C1 segment of cervical spinal cord (tissue), 14 donors: ENCODE results near the gene NXPH3.
A peak's percentile ranks its signal among the peaks of the same experiment; 100 is the strongest.
"Not testable (repeated sequence)": the region's sequence is repeated elsewhere in the genome, so short reads cannot be mapped to it uniquely, and the experiment has no call there.

Experiments
- DNase-seq, 14 donors: peaks; one replicate each; lab custom pipeline; 2025; lab: John Stamatoyannopoulos, UW

The NXPH3 gene

DNA sequence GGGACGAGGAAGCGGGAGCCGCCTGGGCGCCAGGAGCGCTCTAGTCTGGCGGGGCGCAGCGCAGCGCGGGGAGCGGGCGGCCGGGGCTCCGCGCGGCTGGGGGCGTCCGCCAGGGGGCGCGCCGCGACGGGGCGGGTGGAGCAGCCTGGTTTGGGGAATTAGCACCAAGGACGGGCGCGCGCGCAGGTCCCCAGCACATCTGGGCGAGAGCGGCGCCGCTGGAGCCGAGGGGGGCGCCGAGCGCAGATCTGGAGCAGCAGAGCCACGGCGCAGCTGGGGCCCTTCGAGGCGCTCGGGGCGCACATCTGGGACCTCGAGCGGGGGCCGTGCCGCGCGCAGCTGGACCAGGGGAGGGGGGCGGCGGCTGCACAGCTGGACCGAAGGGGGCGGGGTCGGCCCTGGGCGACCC lies at the start of gene NXPH3:
TSS of gene NXPH3 (plus strand) at position 193 of the 409 bp plus-strand sequence. CDS start 349 bp downstream, outside the sequence.
- peak in 3 of 14 donors; percentile 20 to 33 (median 25) for DNase-seq

- no peak for DNase-seq
These were observed 47.6 kb upstream of the NXPH3 start for GRCh38 chr17:49527927-49528651.

DNA sequence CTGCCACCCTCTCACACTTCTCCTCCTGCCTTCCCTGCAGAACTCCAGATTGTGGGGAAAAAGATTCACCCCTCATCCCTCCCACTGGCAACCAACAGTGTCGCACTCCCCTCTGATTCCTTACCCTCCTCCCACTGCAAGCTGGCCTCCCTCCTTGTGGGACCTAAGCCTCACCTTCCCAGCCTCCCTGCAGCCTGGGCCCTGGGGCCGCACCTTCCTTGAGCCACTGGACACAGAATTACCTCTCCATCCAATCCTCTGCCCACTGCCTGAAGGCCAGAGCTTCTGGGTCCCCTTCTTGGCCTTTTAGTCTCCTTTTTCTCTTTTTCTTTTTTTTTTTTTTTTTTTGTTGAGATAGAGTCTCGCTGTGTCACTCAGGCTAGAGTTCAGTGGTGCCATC lies 46.7 kb upstream of the NXPH3 start:
- DNase-seq = no peak

- no peak for DNase-seq
These were observed 45.6 kb upstream of the NXPH3 start for GRCh38 chr17:49530118-49530517.

GRCh38 chr17:49543860-49544259 lies 31.8 kb upstream of the NXPH3 start:
- DNase-seq = no peak

GRCh38 chr17:49545007-49545660 lies 30.5 kb upstream of the NXPH3 start:
- DNase-seq = no peak

DNA sequence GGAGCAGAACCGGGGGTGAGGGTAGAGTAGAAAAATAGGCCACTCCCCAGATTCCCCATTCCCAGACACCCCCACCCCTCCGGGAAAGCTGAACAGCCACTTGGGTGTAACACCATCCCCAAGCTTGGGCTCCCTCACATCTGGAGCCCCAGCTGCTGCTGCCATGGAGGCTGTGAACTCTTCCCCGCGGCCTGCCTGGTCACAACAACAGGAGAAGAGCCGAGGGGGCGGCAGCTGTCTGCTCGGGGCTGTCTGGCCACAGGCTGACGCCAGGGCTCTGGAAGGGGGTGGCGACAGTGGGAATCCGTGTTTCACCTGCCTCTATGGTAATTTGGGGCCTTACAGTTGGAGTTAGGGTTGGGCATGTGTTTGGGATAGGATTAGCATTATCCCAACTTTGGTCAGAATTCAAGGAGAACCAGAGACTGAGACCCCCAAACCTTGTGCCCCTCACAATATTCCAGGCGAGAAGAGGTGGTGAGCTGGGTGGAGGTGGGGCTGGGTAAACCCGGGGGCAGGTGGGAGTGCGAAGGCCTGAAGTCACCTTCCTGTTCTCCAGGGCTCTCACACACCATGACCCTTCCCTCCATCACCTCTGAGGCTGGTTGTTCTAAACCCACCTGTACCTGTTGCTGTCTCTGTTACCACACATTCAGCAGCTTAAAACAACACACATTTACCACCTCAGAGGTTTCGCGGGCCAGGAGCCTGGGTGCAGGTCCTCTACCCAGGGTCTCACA lies 29.7 kb upstream of the NXPH3 start:
- DNase-seq = no peak

DNA sequence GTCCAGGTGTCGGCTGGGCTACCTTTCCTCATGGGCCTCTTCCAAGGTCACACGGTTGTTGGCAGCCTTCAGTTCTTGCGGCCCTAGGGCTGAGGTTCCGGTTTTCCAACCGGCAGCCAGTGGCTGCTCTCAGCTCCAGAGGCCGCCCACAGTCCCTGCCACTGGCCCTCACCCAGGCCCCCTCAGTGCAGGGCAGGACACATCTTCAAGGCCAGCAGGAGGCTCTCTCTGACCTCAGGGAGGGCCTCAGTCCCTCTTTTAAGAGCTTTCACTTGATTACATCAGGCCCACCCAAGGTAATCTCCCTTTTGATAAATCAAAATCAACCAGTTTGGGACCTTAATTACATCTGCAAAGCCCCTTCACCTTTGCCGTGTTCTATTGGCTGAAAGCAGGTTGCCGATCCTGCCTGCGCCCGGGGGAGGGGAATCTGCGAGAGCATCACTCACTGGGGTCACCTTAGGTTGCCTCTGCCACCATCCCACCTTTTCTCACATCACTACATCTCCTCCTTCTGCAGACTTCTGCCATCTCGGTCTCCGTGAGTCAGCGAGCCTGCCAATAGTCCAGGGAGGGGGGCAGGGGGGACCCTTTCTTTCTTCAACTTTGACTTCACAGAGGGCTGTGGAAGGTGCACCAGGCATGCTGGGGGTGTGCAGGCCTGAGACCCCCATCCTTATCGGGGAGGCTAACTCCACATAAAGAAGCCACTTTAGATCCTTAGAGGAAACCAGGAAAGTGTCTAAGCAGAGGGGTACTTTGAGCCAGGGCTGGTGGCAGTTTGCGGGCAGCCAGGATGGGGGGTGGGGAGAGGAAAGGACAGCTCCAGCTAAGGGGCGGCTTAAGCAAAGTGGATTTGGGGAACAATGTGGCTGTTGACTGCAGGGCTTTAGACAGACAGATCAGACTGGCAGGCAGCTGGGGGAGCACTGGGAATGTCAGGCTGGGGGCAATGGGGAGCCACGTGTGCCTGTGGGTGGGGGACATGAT lies 28.8 kb upstream of the NXPH3 start:
- DNase-seq = no peak

GRCh38 chr17:49547566-49547965 lies 28.1 kb upstream of the NXPH3 start:
- DNase-seq = no peak

- DNase-seq = no peak
These were observed 27.6 kb upstream of the NXPH3 start for GRCh38 chr17:49548051-49548505.

DNA sequence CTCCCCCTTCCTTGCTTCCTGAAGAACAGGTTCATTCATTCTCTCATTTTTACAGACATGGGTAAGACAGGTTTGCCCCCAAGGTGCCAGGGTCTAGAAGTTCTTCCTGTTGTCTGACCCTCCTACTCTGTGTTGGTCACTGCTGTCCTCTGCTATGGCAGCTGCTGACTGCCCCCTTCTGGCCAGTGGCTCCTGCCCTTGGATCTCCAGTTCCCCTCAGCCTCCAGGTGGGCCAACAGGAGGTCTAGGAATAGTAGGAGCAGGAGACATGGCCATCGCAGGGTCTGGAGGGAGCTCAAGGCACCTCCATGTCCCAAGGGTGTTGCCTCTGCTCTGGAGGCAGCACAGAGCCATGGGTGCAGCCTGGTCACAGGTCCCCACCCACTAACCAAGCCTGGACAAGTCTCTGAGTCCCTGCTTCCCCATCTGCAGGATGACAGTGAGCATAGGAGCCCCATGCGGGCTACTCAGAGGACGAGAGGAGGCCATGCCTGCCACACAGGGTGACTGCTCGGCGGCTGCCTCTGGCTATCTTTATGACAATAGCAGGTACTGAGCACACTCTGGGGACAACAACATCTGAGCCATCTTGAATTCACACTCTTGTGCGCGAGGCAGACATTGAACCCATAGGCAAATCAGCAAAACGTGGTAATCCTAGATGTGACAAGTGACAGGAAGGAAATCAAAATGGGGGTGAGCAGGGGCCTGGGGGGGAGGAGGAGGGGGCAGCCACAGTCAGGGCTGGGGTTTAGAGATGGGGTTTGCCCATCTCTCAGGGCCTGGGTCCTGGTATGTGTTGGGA lies 27.0 kb upstream of the NXPH3 start:
- peak in 2 of 14 donors; percentile 1 to 8 for DNase-seq

DNA sequence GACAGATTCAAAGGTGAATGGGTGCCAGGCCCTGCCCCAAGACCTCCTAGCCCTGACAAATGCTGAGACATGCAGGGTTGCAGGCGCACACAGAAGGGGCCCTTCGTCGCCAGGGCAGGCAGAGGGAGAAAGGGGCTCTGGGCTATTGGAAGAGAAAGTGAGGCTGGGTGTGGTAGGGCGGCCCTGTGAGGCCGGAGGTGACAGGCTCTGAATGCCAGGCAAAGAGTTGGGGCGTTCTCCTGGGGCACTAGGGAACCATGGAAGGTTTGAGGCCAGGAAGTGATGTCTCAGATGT lies 26.4 kb upstream of the NXPH3 start:
- no peak for DNase-seq

GRCh38 chr17:49549691-49550678 lies 25.7 kb upstream of the NXPH3 start:
- DNase-seq = no peak

DNA sequence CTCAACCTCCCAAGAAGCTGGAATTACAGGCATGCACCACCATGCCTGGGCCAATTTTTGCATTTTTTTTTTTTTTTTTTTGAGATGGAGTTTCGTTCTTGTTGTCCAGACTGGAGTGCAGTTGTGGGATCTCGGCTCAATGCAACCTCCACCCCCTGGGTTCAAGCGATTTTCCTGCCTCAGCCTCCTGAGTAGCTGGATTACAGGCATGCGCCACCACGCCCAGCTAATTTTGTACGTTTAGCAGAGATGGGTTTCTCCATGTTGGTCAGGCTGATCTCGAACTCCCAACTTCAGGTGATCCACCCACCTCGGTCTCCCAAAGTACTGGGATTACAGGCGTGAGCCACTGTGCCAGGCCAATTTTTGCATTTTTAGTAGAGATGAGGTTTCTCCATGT lies 24.9 kb upstream of the NXPH3 start:
- not testable (repeated sequence) for DNase-seq

DNA sequence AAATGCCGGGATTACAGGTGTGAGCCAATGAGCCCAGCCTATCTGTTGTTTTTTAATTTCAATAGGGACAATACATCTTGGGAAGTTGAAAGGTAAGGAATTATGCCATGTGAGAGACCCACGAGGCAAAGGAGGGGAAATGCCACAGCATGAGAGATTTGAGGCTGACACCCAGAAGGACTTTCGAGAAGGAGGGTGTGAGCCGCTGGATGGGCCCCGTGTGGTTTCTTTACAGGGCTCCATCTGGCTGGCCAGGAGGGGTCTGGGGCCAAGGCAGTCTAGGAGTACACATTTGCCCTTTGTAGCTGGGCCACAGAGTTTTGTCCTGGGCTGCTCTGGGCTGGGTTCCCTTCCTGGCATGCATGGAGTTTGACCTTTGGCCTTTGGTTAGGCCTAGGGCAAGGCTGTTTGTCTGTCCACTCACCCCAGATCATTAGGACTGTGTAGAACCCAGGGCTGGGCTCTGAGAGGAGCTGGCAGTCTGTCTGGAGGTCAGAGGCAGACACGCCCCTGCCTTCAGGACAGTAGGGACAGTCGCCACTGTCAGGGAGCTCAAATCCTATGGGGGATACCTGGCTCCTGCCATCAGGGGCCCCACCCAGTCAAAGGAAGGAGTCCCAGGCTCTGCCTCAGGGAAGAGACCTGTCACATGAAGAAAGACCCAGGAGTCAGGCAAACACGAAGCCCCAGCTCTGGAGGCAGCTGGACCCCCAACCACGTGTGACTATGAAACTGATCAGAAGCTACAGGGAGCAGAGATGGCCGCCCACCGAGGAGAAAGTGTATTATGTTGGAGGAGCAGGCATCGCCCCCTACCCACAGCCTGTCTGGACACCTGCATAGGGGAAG lies 24.2 kb upstream of the NXPH3 start:
- DNase-seq = no peak

GRCh38 chr17:49552070-49552751 lies 23.5 kb upstream of the NXPH3 start:
- DNase-seq = no peak

DNA sequence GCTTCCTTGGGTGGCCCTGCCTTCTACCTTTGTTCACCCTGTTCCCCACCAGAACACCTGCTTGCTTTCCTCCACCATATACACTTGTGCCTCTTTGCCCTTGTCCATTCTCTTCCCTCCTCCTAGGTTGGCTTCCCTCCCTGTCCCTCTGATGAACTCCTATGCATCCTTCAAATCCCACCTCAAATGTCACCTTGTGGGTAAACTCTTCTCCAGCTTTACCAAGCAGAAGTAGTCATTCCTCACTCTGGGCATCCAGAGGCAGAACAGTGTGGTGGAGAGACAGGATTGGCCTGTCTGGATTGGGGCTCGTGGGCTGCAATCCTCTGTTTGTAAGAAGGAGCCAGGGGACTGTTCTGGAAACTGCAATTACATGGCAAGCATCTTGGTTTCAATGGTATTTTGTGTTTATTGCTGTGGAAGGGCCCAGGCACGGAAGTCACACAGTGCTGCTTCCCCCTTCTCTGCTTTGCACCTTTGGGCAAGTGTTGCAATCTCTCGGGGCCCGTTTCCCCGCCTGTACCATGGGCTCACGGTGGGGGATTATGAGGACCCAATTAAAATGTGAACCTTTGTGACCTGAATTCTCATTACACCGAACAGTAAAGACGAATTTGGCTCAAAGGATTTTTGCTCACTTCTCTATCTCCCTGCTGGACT lies 21.9 kb upstream of the NXPH3 start:
- DNase-seq = no peak
